B cell (primary cell): ENCODE data around the gene RALY.

ENCODE experiments used
- EZH2 ChIP-seq: IDR thresholded peaks from 2 replicates; pipeline ENCODE4 v1.6.1; 2012; ENCODE audit warnings: borderline replicate concordance, low read depth, mild to moderate bottlenecking, moderate library complexity, low read length; ENCODE audit not compliant: insufficient read depth, poor library complexity, severe bottlenecking
- TF ChIP-seq, protein P1 (sequence below): fragments of 200-600 bp; IDR thresholded peaks from one replicate; pipeline ENCODE4 v1.8.0; 2022; ENCODE audit warnings: antibody characterized with exemption, mild to moderate bottlenecking

DNA sequence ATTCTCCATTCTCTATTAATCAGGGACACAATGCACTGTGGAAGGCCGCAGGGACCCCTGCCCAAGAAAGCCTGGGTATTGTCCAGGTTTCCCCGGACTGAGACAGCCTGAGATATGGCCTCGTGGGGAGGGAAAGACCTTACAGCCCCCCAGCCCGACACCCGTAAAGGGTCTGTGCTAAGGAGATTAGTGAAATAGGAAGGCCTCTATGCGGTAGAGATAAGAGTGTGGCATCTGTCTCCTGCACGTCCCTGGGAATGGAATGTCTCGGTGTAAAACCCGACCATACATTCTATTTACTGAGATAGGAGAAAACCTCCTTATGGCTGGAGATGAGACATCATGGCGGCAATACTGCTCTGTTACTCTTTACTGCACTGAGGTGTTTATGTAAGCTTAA is 134.1 kb downstream of the RALY start:
- TF ChIP-seq EZH2 = no peak
- TF ChIP-seq, protein P1, sequence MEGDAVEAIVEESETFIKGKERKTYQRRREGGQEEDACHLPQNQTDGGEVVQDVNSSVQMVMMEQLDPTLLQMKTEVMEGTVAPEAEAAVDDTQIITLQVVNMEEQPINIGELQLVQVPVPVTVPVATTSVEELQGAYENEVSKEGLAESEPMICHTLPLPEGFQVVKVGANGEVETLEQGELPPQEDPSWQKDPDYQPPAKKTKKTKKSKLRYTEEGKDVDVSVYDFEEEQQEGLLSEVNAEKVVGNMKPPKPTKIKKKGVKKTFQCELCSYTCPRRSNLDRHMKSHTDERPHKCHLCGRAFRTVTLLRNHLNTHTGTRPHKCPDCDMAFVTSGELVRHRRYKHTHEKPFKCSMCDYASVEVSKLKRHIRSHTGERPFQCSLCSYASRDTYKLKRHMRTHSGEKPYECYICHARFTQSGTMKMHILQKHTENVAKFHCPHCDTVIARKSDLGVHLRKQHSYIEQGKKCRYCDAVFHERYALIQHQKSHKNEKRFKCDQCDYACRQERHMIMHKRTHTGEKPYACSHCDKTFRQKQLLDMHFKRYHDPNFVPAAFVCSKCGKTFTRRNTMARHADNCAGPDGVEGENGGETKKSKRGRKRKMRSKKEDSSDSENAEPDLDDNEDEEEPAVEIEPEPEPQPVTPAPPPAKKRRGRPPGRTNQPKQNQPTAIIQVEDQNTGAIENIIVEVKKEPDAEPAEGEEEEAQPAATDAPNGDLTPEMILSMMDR = no peak
